Fibroblast of gingiva (primary cell): Measurements from ENCODE around the gene ENKUR.

Experiments
- DNase-seq: peaks from one replicate; pipeline ENCODE4 v3.0.0-alpha.2; 2011; ENCODE audit warnings: low read depth

Gene ENKUR

DNA sequence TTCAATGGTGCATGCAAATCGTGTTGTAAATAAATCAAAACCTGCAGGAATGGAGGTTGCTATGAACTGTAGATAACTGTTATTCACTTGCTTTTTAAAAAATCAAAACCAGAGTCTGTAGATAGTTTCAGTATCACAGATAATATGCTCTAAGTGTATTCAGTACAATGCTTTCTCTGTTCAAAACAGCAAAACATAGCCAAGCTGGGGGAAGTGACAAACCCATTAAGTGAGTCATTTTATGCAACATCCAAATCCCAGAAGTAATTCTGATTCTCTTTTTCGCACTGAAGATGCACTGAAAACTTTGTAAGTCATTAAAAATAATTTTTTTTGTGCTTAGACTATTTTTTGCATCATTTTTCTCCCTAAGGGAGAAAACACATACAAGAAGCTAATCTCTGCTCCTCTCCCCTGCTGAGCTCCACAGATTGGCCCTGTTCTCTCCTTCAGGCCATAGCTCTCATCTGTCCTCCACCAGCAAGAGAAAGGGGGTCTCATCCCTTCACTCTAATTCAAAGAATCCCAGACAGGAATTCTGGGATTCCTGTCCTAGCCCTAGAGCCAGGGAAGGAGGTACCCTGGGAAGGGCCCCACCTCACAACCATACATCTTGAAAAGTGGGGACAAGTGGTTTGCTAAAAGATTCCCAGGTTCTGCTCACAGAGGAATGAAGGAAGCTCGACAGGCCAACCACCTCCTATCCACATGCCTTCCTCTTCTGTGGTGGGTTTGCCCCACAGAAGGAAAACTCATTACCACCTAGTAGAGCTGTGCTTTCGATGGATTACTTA is 68.5 kb downstream of the ENKUR start:
- peak; percentile 41 for DNase-seq

GRCh38 chr10:24944512-24945255 is 71.3 kb downstream of the ENKUR start:
- DNase-seq = peak; percentile 20

DNA sequence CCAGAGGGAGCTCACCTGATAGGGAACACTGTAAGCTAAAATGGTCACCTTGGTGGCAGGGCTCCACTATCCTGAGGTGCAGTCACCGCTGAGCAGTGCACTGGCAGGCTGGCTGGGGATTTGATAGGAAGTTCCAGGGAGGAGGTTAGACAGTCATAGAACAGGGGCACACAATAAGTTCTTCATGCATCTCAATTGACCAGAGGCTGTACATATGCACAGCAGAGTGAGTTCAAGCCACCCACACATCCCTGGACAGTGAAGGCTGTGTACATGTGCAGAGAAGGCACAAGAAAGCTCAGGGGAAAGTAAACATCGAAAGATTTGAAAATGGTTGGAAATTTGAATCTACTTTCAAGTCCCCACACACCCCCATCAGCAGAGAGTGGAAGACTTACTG is 77.4 kb downstream of the ENKUR start:
- no peak for DNase-seq

DNA sequence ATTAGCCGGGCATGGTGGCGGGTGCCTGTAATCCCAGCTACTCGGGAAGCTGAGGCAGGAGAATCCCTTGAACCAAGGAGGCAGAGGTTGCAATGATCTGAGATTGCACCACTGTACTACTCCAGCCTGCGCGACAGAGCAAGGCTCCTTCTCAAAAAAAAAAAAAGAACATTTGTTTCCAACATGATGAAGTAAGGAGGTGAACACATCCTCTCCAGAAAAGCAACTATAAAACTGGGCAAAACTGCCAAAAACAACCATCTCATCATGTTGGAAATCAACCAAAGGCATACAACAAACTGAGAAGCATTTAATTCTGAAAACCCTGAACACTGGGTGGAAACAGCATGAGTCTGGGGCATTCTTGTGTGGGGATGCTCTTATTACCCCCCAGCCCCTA is 77.9 kb downstream of the ENKUR start:
- peak; percentile 34 for DNase-seq

- no peak for DNase-seq
Observed at GRCh38 chr10:24935504-24936292, 80.3 kb downstream of the ENKUR start.
